ENCODE data around the gene ATP13A3.

- no peak for TF ChIP-seq EP300 (IDR thresholded peaks at IDR 0.05)
- no peak for TF ChIP-seq CTCF (IDR thresholded peaks at IDR 0.05)
- no peak for TF ChIP-seq POLR2A (IDR thresholded peaks at IDR 0.05)
These were observed 87.6 kb downstream of the ATP13A3 start, which contains the start of gene GP5 for GRCh38 chr3:194399166-194399565.
